ENCODE data around the gene ACER2. TPM values are rescaled to one million over a fixed set of nuclear protein-coding genes. Genes with fewer than 3 reads are reported as not detected.
A peak's percentile ranks its signal among the peaks of the same experiment; 100 is the strongest.

Gene ACER2
- total RNA-seq, 6 experiments from 2014 or later = 1.8 to 9.1 (median 3.7) TPM

DNA sequence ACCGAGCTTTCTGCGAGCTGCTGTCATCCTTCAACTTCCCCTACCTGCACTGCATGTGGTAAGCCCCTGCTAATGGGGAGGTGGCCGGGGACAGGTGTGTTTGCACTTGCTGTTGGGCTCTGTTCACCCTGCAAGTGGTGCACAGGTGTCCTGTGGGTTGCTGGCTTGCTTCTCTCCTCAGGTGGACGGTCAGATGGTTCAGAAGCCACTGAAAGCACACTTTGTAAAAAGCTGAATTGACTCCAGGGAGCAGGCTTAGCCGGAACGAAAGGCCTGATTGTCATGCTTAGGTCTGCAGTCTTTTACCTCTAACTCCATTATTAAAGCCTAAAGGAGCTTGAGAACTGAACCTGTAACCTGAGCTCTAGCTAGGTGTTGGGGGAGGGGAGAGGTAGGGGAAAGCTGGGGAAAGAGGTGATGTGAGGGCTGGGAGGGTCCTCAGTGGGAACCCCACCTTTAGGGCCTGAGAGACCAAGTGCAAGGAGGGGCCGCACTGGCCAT lies 37.6 kb downstream of the ACER2 start:
- intact Hi-C loops (cut with DNase I) = no loop called here
- H3K9me3 ChIP-seq = no peaks in the 10 kb centered on the region
- DNase-seq (no peak), ATAC-seq (no peak)
- 84% methylated on average over 2 of the region's 7 CpGs for WGBS (ENCODE audit: insufficient coverage, low coverage, low lambda C conversion rate, missing lambda C conversion rate)
- H3K4me3 ChIP-seq = no peak overlapping the region
- no peaks in the 10 kb centered on the region for H3K27me3 ChIP-seq
- TF ChIP-seq, protein P1, sequence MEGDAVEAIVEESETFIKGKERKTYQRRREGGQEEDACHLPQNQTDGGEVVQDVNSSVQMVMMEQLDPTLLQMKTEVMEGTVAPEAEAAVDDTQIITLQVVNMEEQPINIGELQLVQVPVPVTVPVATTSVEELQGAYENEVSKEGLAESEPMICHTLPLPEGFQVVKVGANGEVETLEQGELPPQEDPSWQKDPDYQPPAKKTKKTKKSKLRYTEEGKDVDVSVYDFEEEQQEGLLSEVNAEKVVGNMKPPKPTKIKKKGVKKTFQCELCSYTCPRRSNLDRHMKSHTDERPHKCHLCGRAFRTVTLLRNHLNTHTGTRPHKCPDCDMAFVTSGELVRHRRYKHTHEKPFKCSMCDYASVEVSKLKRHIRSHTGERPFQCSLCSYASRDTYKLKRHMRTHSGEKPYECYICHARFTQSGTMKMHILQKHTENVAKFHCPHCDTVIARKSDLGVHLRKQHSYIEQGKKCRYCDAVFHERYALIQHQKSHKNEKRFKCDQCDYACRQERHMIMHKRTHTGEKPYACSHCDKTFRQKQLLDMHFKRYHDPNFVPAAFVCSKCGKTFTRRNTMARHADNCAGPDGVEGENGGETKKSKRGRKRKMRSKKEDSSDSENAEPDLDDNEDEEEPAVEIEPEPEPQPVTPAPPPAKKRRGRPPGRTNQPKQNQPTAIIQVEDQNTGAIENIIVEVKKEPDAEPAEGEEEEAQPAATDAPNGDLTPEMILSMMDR (IDR thresholded peaks at IDR 0.05) = no peak
- TF ChIP-seq POLR2A (IDR thresholded peaks at IDR 0.05) = no peak
- H3K36me3 ChIP-seq = no peaks in the 10 kb centered on the region
- no peak overlapping the region for H3K27ac ChIP-seq
- H3K4me1 ChIP-seq = no peaks in the 10 kb centered on the region

DNA sequence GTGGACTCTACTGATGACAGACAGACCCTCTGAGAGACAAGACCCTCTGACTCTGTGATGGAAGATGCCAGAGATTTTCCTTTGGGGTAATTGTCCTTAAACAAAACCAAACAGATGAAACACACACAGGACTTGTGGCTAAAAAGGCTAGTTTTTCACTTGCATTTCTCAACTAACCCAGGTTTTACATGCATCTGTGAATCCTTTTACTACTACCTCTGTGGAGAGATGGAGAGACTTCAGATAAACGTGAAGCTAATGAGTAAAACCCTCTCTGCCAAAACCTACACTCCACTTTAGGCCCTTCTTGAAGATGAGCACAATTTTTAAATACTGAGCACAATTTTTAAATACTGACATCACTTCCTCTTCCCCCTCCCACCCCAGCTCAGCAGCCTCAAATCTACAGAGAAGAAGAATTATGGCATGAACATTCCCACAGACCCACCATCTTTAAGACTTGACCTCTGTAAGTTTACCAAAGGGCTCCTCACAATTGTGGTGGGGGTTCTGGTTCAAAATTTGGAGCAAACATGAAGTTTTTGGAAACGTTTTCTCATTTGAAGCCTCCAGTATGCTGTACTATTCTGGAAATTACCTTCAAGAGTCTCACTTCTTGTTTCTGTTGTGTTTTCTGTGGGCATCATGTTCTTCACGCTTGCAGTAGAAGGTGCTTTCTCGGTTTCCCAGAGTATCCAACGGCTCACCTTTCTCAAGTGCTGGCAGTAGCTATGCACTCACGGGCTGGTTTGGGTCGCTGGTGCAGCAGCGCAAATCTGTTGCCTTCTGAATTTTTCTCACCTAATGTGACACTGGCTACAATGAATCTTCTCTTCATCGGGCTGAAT lies 42.7 kb downstream of the ACER2 start:
- Histone ChIP-seq H3K27ac (no peak overlapping the region), H3K27me3 (no peaks in the 10 kb centered on the region), H3K4me1 (no peaks in the 10 kb centered on the region), H3K4me3 (no peak overlapping the region), H3K9me3 (no peaks in the 10 kb centered on the region), H3K36me3 (no peaks in the 10 kb centered on the region)
- no peak for TF ChIP-seq POLR2A (IDR thresholded peaks at IDR 0.05)
- TF ChIP-seq, protein P1 (IDR thresholded peaks at IDR 0.05) = no peak
- no peak for DNase-seq
- ATAC-seq = no peak
- 82% methylated on average over 9 of the region's 9 CpGs for WGBS (ENCODE audit: insufficient coverage, low coverage, low lambda C conversion rate, missing lambda C conversion rate)
- intact Hi-C loops (cut with DNase I) = no loop called here

DNA sequence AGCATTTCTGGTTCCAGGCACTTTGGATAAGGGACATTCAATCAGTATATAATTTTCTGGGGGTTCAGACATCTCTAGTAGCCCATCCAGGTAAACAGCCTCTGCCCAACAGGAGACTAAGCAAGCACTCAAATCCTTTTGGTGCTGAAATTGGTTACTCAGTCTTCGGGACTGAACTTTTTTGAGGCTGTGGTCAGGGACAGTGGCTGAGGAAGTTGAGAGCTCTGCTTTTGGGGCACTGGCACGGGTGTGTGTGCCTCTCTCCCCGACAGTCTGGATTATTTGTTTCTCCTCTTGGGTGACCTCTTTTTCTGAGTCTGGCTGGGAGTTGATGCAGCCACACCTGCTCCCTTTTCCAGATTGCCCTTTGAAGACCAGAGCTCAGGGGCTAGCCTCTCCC lies 47.6 kb downstream of the ACER2 start:
- DNase-seq (no peak), ATAC-seq (no peak)
- Histone ChIP-seq H3K27ac (no peak overlapping the region), H3K4me1 (peaks cover 0 to 2% (median 0%) of the 10 kb centered on the region in 4 donors), H3K36me3 (no peaks in the 10 kb centered on the region), H3K27me3 (no peaks in the 10 kb centered on the region), H3K9me3 (no peaks in the 10 kb centered on the region), H3K4me3 (no peak overlapping the region)
- intact Hi-C loops (cut with DNase I) = no loop called here
- TF ChIP-seq, protein P1 (IDR thresholded peaks at IDR 0.05) = no peak
- no peak for TF ChIP-seq POLR2A (IDR thresholded peaks at IDR 0.05)
- WGBS (ENCODE audit: insufficient coverage, low coverage, low lambda C conversion rate, missing lambda C conversion rate) = 21% methylated on average over 2 of the region's 3 CpGs

DNA sequence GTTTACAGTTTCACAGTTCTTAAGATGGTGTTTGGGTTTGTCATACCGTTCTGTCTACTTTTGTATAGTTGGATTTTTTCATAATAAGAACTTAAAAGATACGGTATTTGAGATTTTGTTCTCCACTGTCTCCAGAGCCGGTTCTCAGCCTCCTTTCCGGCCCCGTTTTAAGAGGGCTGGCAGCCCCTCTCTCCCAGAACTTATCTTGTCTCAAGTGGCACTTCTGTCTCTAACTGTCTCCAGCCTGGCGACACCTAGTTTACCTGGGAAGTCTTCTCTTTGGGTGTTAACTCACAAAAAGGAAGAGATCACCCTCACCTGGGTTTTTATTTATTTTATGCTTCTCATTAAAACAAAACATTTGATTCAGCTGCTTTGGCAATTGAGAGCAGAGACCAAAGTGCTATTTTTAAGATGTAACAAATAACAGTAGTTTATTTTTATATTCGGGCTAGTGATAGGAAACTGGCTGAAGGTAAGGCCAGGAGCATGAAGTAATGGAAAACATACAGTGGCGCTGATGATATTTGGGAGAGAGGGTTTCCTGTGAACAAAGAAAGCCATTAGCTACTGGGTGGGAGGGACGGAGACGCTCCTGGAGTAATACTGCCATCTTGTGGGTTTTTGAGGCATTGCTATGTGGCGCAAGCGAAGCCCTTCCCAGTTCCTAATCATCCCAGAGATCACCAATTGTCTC lies 48.3 kb downstream of the ACER2 start:
- WGBS (ENCODE audit: insufficient coverage, low coverage, low lambda C conversion rate, missing lambda C conversion rate) = 29% methylated on average over 10 of the region's 12 CpGs
- Histone ChIP-seq H3K4me1 (peaks cover 0 to 2% (median 0%) of the 10 kb centered on the region in 4 donors), H3K36me3 (no peaks in the 10 kb centered on the region), H3K9me3 (no peaks in the 10 kb centered on the region), H3K27me3 (no peaks in the 10 kb centered on the region), H3K27ac (no peak overlapping the region), H3K4me3 (no peak overlapping the region)
- intact Hi-C loops (cut with DNase I) = no loop called here
- TF ChIP-seq, protein P1 (IDR thresholded peaks at IDR 0.05) = peak; percentile 95 to 98 (median 96)
- no peak for TF ChIP-seq POLR2A (IDR thresholded peaks at IDR 0.05)
- peak; percentile 99 to 100 (median 100) for ATAC-seq
- DNase-seq = peak in 2 of 3 donors; percentile 58 to 68
